Stimulated activated CD4-positive, alpha-beta T cell treated with anti-CD3 and anti-CD28 coated beads, Interleukin-15, amount 100 ng/mL, for 48 hours (primary cell): ENCODE data around the gene TMBIM1.

Experiments used
- DNase-seq, 2 donors: peaks; one replicate each; pipeline ENCODE4 v3.0.0-alpha.2; 2020; ENCODE audit warnings: low read depth in 2 of 2

Gene TMBIM1

DNA sequence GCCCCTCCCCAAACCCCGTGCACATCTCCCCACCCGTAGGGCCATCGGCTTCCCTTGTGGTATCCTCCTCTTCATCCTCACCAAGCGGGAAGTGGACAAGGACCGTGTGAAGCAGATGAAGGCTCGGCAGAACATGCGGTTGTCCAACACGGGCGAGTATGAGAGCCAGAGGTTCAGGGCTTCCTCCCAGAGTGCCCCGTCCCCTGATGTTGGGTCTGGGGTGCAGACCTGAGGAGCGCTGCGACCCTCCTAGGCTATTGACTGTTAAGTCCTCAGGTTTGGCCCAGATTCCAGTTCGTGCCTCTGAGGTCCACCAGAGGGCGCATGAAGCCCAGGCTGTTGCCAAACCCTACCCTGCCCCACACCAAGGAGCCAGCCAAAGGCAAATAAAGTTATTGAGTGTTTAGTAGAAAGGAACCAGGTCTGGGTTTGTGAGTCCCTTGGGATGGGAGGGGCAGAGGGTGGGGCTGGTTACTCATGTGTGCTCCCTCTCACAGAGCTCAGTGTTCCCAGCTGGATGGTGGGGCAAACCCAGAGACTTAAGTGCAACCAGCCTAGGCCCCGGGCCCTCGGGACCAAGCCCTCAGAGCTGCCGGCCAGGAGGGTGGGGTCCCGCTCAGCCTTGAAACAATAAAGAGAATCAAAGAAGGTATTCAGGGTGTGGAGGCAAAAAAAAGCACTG is 19.6 kb downstream of the TMBIM1 start:
- peak; percentile 55 to 59 for DNase-seq

DNA sequence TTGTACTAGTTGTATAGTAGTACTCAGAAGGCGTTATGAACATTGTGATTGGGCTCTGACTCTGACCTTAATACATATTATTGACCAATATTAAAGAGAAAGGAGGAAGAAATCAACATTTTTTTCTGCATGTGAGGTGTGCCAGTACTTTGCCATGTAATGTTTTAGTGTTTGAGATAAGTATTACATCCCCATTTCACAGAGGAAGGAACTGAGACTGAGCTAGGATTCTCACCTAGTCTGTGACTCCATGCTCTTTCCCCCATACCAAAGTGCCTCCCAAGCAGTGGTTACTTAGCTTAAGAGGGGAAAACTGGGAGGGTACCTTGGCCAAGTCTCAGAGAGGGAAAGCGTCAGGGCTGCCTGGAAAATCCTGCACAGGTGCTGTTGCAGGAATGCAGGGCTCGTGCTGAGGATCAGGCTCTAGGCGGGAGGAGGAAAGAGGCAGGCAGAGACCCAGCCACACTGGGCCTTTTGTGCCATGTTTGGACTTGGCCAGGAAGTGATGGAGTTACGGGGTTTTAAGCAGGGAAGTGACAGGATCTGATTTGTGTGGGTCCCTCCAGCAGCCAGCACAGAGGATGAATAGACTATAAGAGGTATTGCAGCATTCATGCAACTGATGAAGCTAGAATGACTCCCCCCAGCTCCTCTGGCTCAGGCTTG is 20.3 kb downstream of the TMBIM1 start:
- no peak for DNase-seq

DNA sequence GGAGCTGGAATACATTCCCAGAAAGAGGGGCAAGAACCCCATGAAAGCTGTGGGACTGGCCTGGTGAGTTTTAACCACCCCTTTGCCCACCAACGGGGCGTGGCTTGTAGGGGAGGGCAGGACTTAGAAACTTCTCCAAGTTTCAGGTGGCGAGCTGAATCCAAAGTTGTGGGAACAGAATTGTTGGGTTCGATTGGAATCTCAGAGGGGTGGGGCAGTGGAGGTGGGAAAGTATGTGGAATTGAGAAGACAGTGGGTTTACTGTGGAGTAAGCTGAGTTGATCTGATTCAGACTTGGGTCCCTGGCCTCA is 20.9 kb downstream of the TMBIM1 start:
- no peak for DNase-seq

DNA sequence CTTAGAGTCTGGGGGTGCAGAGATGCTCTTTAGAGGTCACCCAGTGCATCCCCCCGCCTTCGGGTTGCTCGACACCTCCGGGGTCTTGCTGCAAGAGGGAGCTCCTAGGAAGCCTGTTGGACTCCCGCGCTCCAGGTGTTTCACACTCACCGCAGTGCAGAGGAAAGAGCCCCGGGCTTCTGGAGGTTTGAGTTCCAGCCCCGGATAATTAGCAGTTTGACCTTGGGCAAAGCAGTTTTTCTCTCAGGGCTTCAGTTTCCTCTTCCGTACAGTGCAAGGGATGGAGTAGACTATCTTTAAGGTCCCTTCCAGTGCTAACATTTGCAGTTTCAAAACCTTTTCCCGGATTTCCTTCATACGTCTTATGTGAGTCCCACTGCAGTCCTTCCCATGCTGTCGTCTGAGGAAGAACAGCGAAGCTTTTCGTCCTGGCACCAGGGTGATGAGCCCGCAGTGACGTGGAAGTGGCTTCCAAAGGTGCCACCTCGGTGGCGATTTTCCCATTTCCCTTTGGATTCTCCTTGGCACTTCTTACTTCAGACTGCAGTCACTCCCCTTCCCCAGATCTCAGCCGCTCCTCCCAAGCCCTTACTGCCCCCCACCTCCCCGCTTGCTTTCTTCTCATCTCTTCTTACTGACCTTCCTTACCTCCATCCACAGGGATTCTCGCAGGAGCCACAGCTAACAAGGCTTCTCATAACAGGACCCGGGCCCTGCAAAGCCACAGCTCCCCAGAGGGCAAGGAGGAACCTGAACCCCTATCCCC is 21.4 kb downstream of the TMBIM1 start:
- no peak for DNase-seq

DNA sequence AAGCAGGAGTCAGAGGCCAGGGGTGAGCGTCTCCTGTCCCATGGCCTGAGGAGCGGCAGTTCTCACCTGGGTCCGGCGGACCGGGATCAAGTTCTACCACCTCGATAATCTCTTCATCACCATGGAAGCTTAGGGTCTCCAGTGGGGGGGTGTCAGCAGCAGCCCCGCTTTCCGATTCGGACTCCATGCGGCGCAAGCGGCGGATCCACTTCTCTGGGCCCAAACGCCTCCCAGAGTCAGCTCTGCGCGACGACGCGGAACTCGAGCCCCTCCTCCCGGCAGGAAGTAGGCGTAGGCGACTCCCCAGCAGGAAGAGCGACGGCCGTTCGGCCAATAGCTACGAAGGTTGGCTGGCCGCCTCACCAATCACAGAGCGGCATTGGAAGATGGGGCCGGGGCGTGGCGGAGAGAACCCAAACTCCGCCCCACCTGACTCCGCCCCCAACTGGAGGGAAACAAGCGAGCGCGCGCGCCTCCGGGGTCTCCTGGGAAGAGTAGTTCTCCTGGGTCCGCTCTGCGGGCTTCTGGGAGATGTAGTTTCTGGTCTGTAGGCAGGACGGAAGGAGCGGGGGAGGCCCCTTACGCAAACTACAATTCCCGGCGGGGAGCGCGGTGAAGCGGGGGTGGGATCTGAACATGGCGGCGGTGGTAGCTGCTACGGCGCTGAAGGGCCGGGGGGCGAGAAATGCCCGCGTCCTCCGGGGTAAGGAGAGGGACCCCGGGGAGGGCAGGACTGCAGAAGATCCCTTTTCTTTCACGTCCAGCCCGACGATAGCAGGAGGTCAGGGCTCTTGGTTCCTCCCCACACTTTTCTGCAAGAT is 22.2 kb downstream of the TMBIM1 start, which contains the start of the genes AAMP and PNKD:
AAMP (minus strand) TSS at position 238 of the 821 bp plus-strand sequence; CDS start at position 187, 51 bp downstream.
PNKD (plus strand) TSS at position 620 of the 821 bp plus-strand sequence; CDS start at position 637, 17 bp downstream.
- DNase-seq, result peak; percentile 100

DNA sequence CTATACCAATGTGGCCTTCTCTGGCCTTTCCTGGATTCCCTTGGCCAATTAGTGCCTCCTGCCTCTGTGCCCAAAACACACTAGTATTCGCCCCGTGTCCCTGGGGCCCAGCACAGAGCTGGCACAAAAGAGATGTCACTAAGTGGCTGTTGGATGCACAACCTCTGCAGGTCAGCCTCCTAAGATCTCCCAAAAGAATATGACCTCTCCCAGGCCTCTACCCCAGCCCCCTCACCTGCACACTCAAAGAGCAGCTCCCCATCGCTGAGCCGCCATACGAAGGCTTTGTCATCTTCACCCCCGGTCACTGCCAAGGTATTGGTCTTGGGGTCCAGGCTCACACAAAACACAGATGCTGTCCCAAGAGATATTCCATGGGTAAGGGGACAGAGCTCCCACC is 25.0 kb downstream of the TMBIM1 start:
- DNase-seq, result no peak

DNA sequence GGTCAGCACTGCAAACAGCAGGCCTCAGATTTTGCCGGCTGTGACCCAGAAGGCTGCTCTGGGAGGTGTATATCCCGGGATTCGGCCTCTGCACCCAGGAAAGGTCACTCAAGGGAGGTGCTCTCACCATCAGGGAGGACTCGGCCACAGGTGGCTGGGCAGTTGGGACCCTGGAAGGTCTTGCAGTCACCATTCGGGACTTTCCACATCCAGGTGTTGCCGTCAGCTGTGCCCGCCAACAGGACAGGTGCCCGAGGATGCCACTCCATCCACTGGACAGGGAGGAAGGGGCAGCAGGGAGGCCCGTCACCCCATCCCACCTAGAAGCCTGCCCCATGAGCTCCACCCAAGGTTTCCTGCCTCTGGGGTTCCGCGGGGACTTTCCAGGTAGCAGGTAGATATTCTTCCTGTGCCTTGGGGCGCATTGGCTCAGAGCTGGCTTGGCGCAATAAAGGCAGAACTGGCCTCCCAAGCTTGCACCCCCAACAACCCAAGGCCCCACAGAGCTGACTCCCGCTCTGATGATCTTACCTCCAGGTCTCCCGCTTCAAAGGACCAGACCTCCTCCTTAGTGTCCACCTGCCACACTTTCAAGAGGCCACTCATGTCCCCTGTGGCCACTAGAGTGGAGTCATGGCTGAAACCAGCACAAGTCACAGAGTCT is 25.9 kb downstream of the TMBIM1 start:
- DNase-seq, result no peak

DNA sequence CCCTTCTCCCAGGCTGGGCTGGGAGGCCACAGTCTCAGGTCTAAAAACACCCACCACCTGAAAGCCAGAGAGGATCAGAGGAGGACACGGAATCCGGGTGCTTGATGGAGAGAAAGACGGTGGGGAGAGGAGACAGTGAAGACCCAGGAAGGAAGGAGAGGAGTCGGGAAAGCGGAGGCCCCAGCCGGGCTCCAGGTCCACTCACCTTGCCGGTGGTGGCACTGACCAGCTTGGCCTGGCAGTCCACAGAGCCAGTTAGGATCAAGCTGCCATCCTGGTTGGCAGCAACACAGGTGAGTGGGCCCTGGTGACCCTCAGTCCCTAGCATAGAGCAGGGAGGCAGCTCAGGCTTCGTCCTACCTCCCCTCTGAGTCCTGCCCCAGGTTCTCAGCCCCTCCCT is 26.7 kb downstream of the TMBIM1 start:
- DNase-seq, result no peak

DNA sequence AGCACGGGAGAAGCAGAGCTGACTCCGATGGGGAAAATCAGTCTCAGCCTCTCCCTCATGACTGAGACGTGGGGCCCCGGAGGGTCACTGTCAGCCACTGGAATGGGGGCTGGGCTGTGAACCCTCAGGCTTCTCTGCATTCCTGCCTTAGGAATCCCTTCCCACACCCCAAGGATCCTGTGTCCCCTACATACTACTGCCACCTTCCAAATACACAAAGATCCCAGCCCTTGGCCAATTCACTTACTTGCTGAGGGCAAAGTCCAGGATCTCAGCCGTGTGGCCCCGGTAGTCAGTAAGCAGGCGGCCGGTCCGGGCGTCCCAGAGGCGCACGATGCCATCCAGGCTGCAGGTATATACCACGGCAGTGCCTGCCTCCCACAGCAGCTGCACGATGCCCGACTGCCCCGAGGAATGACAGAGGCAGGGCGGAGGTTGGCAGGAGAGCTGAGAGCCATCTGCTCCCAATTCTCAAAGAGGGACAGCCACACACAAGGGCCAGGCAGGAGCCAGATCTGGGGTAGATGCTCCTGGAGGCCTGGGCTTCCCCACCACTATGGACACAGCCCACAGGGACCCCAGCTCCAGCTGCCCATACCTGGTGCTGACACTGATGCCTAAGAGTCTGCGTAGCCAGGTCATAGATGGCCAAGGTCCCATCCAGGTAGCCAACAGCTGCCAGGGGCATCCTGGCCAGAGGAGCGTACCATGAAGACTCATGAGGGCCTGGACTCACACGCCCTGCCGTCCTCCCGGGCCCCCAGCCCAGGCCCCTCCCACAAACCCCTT is 27.3 kb downstream of the TMBIM1 start:
- no peak for DNase-seq

DNA sequence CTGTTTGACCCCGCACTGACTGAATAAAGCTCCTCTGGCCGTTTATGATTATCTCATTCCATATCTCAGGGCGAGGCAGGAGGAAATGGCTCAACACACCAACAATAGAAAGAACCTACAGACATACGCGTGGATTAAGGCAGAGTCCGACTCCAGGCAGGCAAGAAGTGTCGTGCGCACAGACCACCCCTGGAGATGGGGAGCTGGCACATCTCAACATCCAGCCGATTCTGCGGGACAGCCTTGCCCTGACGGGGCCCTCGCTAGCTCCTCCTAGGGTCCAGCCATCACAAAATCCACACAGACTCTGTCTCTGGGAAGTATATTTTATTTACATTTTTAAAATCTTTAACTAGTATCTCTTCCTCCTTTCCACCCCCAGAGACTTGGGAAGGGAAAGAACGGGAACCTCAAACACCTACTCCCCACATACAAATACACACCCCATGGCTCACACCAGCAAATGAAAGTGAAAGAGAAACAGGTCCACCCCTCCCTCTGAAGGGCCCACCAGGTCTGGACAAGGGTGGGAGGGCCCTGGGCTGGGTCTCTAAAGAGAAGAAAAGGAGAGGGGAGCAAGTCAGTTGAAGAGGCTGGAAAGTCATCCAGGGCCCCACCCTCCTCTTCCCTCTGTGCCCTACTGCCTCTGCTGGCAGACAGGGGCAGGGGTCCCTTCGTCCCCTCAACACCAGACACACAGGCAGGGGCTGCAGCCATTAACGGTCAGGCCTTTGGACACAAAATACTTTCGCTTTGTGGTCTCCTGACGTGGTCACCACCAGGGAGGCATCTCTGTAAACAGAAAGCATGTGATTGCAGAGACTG is 28.3 kb downstream of the TMBIM1 start:
- DNase-seq, result no peak

DNA sequence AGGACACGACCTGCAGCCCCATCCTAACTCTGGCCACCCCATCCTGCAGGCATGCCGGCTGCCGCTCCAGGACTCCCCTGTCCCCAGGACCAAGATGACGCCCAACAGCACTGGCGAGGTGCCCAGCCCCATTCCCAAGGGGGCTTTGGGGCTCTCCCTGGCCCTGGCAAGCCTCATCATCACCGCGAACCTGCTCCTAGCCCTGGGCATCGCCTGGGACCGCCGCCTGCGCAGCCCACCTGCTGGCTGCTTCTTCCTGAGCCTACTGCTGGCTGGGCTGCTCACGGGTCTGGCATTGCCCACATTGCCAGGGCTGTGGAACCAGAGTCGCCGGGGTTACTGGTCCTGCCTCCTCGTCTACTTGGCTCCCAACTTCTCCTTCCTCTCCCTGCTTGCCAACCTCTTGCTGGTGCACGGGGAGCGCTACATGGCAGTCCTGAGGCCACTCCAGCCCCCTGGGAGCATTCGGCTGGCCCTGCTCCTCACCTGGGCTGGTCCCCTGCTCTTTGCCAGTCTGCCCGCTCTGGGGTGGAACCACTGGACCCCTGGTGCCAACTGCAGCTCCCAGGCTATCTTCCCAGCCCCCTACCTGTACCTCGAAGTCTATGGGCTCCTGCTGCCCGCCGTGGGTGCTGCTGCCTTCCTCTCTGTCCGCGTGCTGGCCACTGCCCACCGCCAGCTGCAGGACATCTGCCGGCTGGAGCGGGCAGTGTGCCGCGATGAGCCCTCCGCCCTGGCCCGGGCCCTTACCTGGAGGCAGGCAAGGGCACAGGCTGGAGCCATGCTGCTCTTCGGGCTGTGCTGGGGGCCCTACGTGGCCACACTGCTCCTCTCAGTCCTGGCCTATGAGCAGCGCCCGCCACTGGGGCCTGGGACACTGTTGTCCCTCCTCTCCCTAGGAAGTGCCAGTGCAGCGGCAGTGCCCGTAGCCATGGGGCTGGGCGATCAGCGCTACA is 29.4 kb downstream of the TMBIM1 start:
- DNase-seq, result no peak

DNA sequence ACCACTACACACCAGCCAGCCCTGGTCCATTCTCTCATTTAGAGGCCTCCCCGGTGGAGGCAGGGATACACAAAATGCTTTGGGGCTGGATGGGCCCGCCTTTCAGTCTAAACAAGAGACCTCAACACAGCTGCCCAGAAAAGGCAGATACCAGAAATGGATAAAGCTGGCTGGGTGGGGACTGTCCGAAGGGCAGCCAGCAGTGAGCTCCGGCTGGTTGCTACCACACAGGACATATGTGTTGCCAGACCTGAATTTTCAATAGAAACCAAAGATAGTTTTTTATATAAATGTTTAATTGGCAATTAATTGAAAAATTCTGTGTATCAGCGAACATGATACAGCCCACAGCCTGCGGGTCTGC is 30.1 kb downstream of the TMBIM1 start:
- no peak for DNase-seq

DNA sequence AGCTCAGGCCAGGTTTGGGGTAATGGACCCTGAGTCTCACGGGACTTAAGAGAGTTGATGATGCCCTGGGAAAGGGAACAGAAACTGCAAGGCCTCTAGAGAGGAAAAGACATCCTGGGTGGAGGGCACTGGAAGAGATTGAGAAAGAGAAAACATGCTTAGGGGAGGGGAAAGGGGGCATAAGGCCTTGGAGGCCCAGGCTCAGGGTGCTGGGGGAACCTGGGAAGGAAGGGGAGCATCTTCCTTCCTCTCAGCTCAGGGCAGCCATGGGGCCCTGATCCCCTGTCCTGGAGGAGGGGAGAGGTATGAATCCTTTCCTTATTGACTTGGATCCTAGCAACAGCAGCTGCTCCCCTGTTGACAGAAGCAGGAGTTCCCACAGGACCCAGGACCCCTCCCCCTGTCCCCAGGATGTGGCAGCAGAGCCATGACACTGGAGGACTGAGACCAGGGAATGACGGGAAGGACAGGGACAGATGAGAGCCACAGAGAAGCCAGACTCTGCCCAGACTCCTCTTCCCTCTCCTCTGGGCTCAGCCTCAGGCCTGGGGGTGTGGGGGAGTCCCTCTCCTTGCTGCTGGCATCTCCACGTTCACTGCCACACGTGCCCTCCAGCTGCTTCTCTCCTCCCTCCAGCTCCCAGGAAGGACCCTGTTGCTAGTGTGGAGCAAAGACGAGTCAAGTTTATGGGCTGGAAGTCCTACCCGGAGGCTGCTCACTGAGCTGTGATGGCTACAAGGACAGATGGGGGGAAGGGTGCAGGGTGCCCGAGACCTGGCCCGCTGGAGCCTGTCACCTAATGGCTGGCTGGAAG is 30.7 kb downstream of the TMBIM1 start:
- no peak for DNase-seq

DNA sequence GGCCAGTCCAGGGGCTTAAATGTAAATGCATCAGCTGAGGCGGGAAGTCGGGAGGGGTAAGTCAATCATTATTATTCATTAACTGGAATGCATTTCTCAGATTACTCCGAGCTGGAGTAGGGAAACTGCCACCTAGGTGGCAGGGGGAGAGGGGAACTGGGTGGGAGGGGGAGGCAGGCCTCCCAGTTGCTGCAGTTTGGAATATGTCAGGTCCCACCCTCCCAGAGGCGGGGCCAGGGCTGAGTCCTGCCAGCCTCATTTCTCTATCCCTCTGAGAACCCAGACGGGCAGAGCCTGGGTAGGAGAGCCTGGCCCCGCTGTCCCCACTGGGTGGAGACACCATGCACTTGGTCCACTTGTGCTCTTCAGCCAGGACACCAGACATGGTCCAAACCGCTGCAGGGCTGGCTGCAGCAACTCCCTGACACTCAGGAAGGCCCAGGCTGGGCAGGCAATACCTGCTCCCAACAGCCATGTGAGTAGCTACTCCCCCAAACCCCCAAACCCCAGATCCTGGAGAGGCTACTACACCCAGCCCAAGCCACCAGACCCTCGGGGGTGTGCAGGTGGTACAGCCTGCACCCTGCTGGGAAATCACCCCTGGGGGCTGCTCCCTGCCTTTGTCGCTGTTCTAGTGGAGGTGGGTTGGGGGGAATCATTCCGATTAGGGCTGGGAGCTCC is 31.4 kb downstream of the TMBIM1 start, which contains the start of gene GPBAR1:
GPBAR1 (plus strand) TSS at position 274 of the 681 bp plus-strand sequence. CDS start 1,710 bp downstream, outside the sequence.
- no peak for DNase-seq

DNA sequence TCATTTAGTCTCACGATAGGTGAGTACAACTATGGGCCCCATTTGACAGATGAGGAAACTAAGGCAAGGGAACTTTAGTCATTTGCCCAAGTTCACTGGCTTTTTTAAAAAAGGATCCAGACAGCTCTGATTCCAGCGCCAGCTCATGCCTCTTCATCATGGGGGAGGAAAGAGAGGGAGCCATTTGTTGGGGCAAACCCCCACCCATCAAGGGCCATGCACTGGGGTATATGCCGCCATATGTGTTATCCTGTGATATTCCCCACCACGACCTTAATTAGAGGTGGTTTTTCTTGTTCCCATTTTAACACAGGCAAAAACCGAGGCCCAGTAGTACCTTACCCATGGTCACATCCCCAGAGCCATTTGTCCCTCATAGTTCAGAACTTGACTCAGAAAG is 32.1 kb downstream of the TMBIM1 start:
- no peak for DNase-seq

DNA sequence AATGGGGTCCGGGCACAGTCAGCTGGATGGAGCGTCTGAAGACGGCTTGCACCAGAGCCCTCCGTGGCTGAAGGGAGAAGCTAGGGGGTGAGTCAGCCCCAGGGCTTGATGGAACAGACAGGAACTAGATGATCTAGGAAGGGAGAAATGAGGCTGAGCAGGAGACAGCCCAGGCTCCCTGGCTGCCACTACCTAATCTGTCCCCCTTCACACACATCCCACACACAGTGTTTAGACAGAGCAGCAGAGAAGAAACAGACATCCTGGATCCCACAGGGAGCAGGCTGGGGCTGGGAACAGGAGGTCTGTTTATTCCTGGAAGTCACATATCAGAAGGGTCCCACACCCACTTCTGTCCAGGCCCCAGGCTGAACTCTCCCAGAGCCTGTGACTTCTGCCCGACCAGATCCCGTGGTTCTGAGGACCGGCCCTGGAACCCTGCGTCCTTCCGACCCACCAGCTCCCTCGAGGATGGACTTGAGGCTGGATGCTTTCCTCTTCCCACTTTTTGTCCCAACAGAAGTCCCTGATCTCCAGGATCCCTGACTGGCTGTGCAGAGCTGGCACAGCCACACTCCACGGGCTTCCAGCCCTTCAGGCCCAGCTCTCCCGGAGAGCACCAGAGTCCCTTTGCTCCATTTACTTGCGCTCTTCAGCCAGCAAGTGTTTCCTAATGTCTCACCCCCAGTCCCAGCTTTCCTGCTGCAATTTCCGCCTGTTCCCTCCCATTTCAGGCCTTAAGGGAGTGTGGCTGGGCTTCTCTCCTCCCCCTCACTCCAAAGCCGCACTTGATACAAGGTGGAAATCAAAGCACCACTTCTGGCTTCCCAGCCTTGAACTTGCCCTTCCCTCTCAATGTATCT is 33.0 kb downstream of the TMBIM1 start:
- DNase-seq, result no peak
